ENCODE results near the gene PPM1J.

Gene PPM1J

GRCh38 chr1:112677501-112677900 lies 37.6 kb downstream of the PPM1J start:
- H3K4me3 ChIP-seq (ENCODE audit: low read length): no peak overlapping the region
- DNase-seq (ENCODE audit: low read depth): no peak
- TF ChIP-seq CTCF (conservative IDR thresholded peaks at IDR 0.05; ENCODE audit: low read length): no peak

DNA sequence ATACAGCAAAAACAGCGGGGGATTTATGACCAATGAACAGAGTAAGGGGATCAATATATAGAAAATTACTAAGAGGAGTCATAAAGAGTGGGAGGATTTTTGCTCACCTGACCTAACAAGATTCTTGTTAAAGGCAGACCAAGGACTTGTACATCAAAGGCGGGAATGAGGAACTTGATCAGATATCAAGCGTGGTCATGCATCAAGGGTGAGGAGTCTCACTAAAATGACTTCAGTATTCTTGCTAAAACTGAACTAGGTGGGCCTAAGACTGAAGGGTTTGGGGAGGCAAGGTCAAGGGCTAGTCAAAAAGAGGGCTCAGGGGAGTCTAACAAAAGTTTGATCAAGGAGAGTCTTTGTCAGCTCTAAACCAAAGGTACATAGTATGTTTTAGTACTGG lies 38.6 kb downstream of the PPM1J start:
- no peak for TF ChIP-seq CTCF (conservative IDR thresholded peaks at IDR 0.05; ENCODE audit: low read length)
- DNase-seq (ENCODE audit: low read depth): no peak
- no peak overlapping the region for H3K4me3 ChIP-seq (ENCODE audit: low read length)

DNA sequence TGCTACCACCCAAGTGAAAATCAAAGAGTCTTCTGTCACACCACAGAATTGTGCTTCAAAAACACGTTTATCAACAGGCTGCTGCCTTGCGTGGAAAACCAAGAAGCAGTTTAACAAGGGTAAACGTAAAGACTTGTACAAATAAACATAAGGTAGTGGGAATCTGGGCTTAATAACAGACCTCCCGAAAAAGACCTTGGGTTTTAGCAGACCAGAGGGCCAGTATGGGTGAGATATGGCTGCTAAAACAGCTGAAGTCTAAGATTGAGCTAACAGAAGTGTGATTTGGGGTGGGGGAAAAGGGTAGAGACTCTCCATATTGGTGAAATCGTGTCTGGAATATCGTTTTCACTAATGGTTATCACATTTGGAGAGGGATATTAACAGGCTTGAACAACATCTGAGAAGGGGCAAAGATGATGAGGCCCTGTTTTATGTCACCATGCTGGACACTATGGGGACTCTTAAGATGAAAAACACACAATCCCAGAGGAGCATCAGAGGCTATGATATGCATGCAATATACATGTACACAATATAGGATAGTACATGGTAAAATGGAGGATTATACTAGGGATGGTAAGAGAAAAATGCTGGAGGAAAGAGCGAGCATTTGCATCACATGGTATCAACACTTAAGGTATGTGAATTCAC lies 39.3 kb downstream of the PPM1J start:
- H3K4me3 ChIP-seq (ENCODE audit: low read length): peak overlapping the region; percentile 94
- no peak for DNase-seq (ENCODE audit: low read depth)
- TF ChIP-seq CTCF (conservative IDR thresholded peaks at IDR 0.05; ENCODE audit: low read length): no peak

DNA sequence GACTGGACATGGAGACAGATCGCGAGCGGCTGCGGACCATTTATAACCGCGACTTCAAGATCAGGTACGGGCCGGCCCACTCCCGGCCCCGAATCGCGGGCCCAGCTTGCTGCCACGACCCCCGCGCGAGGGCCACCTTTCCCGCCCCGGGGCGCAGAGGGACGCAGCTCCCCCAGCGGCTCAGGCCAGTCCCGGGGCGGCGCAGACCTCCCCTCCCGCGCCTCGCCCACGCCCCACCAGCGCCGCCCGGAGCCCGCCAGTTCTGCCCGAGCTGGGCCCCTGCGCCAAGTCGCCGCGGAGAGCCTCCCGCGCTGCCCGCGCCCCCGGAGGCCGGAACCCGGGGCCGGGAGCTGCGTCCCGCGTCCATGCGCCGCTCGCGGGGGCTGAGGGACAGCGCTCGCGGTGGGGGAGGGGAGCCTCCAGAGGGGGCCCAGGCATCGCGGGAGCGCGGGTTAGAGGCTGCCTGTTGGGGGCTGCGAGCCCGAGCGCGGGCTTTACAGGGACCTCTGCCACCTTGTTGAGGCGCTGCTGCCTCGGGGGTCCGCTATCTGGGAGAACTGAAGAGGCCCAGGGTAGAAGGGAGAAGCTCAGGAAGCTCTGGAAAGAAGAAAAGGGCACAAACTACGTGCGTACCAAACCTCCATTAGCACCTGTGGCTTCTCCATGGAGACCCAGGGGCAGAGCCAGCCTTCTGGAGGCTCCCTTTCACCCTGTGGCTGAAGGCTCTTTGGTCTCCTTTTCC lies 40.0 kb downstream of the PPM1J start:
- DNase-seq (ENCODE audit: low read depth): no peak
- H3K4me3 ChIP-seq (ENCODE audit: low read length): peak overlapping the region; percentile 94
- no peak for TF ChIP-seq CTCF (conservative IDR thresholded peaks at IDR 0.05; ENCODE audit: low read length)

DNA sequence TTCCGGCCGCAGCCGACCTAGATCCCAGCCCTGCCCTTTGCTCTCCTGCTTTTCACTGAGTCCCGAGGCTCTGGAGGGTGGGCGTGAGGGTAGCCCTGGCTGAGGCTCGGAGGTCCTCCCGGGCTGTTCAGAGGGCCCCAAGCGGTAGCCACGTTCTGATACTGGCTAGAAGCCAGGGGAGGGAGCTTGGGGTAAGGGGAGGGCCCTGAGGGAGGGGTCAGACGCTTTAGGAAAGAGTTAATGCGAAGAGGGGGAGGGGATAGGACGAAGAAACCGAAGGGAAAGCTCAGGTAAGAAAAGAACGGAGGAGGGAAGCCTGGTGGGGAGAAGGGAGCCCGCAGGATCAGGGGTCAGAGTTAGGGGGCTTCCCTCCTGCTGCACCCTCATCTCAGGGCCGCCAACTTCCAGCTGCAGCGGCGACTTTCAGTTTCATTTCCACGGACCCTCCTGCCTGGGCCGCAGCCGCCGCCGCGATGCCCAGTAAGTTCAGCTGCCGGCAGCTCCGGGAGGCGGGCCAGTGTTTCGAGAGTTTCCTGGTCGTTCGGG lies 40.6 kb downstream of the PPM1J start, which contains the start of gene MOV10:
TSS of gene MOV10 (plus strand) at position 220 of the 546 bp plus-strand sequence. CDS start at position 474, 254 bp downstream.
- H3K4me3 ChIP-seq (ENCODE audit: low read length): peak within 1 kb of the TSS; percentile 94
- peak; percentile 65 for DNase-seq (ENCODE audit: low read depth)
- no peak for TF ChIP-seq CTCF (conservative IDR thresholded peaks at IDR 0.05; ENCODE audit: low read length)

- peak; percentile 66 for TF ChIP-seq CTCF (conservative IDR thresholded peaks at IDR 0.05; ENCODE audit: low read length)
- H3K4me3 ChIP-seq (ENCODE audit: low read length): peak overlapping the region; percentile 94
- peak; percentile 79 for DNase-seq (ENCODE audit: low read depth)
These were observed 41.3 kb downstream of the PPM1J start for GRCh38 chr1:112673592-112674439.

Data from AG10803 (cell line).